HG03045 (cell line): Measurements from ENCODE around the gene CATSPER3.

ENCODE experiments used
- ATAC-seq: cut with Tn5 transposase; IDR thresholded peaks from one replicate; pipeline ENCODE4 v1.9.1; 2021; ENCODE audit warnings: mild to moderate bottlenecking, moderate library complexity; ENCODE audit not compliant: unreplicated experiment

Gene CATSPER3

DNA sequence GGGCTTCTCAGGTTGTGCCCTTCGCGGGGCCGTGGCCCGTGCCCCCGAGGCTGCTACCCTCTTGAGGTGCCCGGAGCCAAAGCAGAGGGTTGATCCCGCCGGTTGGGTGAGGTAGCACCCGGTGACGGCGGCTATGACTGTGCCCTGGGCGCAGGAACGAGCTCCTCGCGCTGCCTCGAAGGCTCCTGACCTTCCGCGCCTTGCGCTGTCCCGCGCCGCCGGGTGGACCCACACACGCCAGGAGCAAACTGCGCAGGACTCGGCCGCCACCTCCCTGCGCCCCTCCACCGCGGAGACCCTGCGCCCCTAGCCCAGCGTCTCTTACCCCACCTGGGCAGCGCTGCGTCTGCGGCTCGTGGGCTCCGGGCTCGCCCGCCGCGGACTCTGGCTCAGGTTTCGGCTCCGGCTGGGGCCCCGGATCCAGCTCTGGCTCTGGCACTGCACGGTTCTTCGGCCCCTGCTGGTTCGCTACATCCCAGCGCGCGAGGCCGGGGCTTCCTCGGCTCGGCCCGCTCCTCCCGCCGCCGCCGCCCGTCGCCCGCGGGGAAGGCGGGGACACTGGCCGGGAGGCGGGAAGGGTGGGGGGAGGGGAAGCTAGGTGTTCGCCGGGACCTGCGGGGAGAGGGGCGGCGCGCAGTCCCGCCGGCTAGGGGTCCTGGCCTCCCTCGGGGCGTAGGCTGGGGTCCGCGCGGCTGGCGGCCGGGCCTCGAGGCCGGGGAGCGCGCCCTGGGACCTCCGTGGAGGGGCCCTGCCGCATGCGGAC is 71.7 kb downstream of the CATSPER3 start:
- ATAC-seq: no peak

DNA sequence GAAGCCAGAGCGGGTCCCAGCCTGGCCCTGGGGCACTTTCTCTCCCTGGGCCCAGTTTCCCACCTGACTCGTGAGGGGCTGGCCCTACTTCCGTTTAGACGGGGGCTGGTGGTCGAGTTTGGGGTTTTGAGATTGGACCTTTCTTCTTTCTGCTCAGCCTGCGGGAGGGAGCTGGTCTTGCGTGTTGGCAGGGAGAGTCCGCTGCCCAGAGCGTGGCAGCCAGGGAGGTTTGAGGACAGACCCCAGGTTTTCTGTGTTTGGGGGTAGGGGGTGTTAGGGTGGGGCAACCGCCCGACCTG is 72.3 kb downstream of the CATSPER3 start:
- no peak for ATAC-seq

DNA sequence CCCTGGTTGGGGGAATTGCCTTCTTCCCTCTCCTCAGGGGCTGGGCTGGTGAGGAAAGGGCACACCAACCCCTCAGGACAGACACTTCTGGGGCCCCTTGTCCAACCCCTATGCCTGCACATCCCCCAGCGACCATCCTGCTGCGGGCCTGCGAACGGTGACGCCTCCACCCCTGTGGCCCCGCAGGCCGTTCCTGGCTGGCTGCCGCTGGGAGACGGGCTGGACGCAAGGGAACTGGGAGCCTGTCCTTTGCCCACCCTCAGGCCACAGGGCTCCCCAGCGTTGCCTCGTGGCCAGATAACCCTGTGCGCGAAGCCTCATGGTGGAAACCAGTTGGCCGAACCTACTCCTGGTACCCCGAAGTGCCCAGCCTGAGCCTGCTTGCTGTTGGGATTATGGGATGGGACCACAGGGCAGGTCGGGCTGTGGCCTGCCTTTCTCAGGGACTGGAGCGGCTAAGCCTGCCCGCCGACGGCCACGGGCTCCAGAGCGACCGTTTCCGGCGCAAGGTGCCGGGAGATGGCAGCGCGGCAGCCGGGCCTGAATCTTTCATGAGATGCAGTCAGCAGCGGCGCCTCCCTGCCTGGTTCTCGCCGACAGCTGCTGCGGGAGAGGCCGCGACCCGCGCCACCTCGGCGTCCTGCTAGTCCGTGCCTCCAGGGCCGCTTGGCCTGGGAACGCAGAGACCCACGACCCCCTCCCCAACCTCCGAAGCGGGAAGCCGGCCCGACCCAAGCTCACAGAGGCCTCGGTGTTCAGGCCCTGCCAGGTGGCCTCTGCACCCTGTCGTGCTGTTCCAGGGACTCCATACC is 72.8 kb downstream of the CATSPER3 start:
- ATAC-seq: no peak

DNA sequence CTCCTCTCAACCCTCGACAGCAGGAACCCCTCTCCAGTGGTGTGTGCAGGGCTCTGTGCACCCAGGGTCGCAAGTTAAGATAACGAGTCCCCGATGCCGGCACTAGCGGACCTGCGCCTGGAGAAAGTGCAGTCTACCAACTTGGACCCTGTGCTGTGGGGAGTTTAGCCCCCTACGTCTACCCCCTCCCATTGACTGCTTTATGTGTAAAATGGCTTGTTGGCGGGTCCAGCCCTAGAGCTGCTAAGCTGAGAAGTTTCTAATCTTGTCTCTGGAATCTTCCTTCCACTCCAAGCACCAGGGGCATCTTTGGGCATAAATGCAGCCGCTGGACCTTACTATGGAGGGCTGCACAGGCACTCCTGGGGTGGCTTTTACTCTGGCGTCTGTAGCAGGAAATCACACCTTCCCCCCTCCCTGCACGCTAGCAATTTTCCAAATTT is 73.5 kb downstream of the CATSPER3 start:
- no peak for ATAC-seq

DNA sequence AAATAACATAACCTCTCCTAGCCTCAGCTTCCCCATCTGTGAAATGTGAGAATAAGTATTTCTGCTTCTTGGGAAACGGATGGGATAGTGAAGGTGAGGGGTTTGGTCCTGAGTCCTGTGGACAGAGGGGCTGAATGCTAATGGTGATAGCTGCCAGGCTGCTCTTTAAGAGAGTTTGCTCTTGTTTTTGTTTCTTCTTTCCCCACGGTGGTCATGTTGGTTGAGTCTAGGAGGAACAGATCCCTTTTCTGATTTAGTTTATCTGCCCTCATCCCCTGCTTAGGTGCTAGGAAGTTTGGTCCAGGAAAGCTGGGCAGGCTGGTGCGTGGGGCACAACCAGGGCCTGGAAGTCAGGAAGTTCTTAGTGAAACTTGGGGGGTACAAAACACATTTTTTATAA is 74.0 kb downstream of the CATSPER3 start:
- ATAC-seq: no peak

DNA sequence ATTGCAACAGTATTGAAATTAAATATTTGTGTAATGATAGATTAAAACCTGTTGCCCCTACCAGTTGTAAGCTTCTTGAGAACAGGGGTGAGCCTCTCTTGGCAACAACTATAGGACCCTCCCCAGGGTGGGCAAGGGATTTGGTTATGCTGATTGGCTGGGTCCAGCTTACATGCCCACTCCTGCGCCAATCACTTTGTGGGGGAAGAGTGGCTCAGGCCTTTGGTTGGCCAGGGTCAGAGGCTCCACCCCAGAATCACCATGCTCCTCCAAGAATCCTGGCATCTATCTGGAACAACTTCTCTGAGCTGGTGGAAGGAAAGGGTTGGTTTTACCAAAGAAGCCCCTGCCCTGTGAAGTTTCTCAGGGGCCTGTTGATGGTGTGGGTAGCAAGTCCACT is 74.9 kb downstream of the CATSPER3 start:
- no peak for ATAC-seq

DNA sequence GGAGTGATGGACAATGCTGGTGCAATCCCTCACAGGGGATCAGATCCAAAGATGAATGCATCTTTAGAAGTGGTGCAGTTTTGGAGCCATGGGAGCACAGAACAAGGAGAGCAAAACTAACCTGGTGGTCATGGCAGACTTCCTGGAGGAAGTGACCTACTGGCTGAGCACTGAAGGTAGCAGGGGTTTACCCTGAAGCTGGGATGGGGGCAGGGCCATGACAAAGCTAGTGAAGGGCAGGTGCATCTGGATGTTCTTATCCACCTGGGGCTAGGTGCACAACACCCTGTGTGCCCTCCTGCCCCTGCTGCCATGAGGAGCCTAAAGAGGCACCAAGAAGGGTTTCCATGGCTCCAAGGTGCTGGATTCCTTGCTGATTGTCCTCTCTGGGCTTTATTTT is 77.8 kb downstream of the CATSPER3 start:
- no peak for ATAC-seq

- no peak for ATAC-seq
Measured at GRCh38 chr5:135046661-135047346, 79.1 kb downstream of the CATSPER3 start.

DNA sequence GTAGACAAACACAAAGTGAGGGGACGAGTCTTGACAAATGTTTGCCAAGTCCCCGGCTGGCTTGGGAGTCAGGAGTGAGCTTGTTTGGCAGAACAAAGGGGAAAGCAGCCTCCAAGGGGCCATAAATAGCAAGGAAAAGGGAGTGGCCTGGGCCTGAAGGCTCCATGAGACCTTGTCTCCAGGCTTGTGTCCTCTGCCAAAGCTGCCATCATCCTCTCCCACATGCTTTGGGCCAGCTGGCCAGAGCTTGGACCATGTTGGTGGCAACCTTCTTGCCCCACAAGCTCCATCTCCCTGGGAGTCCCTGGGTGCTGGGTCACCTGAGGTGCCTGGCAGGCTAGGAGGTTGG is 79.6 kb downstream of the CATSPER3 start:
- ATAC-seq: no peak

GRCh38 chr5:135048286-135048685 is 80.6 kb downstream of the CATSPER3 start:
- no peak for ATAC-seq

DNA sequence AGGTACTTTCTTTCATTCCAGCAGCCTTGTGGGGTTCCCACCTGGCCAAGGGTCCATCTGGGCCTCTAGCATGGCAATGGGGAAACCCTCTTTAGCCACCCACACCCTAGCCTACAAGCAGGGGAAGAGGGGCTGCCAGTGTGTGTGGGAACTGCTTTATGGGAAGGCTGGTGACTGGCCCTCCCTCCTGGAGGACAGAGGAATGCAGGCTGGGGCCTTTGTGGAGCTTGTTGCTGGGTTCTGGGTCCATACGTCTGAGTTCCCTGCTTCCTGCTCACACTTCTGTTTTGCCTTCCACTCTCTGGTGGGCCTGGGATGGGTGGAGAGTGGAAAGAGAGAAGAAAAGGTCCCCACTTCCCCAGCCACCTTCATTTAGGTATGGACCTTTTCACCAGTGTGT is 81.2 kb downstream of the CATSPER3 start:
- no peak for ATAC-seq

- ATAC-seq: no peak
Measured at GRCh38 chr5:135050244-135050767, 82.6 kb downstream of the CATSPER3 start.

- no peak for ATAC-seq
Measured at GRCh38 chr5:135051399-135051798, 83.7 kb downstream of the CATSPER3 start.

DNA sequence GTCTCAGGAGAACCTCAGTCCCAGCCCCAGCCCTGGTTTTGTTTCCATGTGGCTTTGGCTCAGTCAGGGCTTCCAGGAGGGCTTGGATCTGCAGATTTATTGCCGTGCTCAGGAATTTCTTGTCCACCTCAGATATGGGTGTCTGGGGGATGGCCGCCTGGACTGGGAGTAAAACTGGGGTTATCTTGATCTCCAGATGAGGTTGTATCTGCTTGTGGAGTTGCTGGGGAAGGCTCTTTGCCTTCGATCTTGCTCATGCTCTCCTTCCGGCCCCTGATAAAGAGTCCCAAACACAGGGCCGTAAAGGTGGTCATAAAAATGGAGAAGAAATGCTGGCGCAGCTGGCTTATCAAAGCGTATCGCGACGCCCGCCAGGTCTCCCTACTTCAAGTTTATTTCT is 84.2 kb downstream of the CATSPER3 start:
- no peak for ATAC-seq

- ATAC-seq: no peak
Measured at GRCh38 chr5:135052511-135053145, 84.9 kb downstream of the CATSPER3 start.

- peak; percentile 85 for ATAC-seq
Measured at GRCh38 chr5:135053278-135053677, 85.6 kb downstream of the CATSPER3 start.

DNA sequence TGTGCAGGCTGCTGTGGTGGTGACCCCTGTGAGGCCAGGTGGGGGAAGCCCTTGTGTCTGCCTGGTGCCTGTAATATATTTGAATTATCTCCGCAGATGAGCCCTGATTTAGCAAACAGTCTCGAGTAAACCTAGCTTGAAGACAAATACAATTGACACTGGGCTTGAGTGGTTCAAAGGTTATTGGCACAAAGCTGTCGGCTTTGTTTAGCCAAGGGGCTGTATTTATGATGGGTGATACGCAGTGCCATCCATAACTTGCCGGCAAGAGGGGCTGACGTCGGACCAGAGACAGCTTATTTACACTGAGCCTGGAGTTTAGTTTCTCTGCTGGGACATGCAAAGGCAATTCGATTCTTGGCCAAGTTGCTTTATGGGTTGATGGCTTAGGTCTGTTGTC is 86.3 kb downstream of the CATSPER3 start:
- no peak for ATAC-seq

DNA sequence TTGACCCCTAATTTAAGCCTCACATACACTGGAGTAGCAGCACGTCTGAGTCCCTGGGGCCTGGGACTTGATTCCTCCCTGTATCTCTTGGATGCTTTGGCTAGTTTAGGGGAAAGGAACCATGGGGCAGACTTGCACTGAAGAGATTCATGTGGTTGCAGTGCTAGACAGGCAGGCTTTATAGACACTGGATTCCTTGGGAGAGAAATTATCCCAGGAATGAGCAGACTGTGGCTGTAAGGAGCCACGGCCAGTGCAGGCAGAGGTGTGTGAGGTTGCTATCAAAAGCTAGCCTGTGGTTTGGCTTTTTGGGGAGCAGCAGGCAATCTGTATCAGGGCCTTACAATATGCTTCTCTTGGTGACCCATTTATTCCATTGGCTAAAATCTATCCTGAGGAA is 86.8 kb downstream of the CATSPER3 start:
- ATAC-seq: no peak

DNA sequence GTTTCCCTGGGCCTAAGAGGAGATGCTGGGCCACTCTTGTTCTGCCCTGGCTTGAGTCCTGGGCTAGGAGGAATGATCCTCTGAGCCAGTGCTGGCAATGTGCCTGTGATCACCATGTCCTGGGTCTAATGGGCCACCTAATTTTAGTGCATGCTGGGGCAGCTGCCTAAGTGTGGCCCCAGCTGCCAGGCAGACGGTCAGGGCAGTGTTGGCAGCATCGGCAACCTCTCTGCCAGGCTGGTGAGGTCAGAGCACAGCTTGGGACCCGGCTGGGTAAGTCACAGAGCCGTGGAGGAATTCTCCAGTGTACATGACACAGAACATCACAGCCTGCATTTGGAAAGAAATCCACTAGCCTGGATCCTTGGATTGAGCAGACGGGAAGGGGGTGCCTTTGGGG is 87.7 kb downstream of the CATSPER3 start:
- no peak for ATAC-seq

DNA sequence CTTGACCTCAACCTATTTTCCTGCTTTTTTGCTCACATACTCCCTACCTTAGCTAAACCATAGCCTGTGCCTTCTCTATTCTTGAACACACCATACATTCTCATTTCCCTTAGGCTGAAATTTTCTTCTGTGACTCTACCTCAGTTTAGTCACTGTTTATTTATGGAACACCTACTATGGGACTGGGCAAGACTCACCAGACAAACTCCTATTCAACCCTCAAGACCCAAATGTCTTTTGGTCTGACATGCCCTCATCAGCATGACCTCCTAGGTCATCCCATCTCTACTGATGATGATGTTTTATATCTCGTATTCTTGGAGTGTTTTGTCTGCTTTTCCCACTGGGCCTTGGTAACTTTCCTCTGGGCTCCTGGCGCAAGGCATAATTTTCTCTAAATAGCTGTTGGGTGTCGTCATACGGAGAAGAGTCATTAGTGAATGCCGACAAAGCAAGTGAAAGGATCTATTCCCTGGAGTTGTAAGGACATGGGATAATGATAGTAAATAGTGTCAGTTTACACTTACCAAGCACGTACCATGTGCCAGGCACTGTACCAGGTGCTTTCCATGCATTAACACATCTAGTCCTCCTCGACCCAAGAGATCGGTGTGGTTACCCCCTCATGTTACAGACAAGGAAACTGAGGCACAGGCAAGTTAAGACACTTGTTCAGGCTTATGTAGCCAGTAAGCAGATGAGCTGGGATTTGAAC is 88.8 kb downstream of the CATSPER3 start:
- ATAC-seq: no peak

DNA sequence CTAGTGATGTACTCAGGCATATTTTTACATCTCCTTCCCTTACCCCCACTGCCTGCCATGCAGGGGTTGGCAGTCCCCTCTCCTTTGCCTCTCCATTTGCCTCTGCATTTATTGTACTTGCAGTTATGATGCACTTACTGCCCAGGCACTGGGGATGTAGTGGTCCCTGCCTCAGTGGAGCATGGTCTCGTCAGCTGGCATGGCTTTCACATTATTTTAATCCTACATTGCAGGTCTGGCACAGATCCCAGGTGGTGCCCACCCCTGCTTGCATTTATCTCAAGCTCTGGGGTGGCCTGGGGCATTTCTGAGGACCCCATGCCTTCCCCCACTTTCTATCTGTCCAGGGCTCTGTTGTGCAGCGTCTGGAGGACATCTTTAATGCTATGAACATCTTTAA is 89.5 kb downstream of the CATSPER3 start:
- ATAC-seq: no peak
